Colonic mucosa (tissue), 4 donors: Measurements from ENCODE around the gene FALEC. TPM values are rescaled to one million over a fixed set of nuclear protein-coding genes. Genes with fewer than 3 reads are reported as not detected.

Experiments used
- DNase-seq: peaks from one replicate; pipeline ENCODE4 v3.0.0-alpha.2; 2020
- H3K27ac ChIP-seq: fragments of 200-600 bp; one replicate; pipeline ENCODE4 v1.8.0; 2021
- H3K27me3 ChIP-seq: fragments of 200-600 bp; one replicate; pipeline ENCODE4 v1.8.0; 2021
- H3K36me3 ChIP-seq: fragments of 200-600 bp; one replicate; pipeline ENCODE4 v1.8.0; 2021
- H3K4me1 ChIP-seq: fragments of 200-600 bp; one replicate; pipeline ENCODE4 v1.8.0; 2021; ENCODE audit warnings: mild to moderate bottlenecking
- H3K4me3 ChIP-seq: fragments of 200-600 bp; one replicate; pipeline ENCODE4 v1.8.0; 2021
- H3K9ac ChIP-seq, 2 donors: one replicate each; pipeline ENCODE4 v1.7.0; 2013; ENCODE audit warnings: control low read depth in 2 of 2, low read depth in 2 of 2, low read length in 2 of 2
- H3K9me3 ChIP-seq: fragments of 200-600 bp; one replicate; pipeline ENCODE4 v1.8.0; 2021
- intact Hi-C: fragments of 100-400 bp; cut with DNase I; formaldehyde crosslinking; loops from one replicate; pipeline ENCODE4 v1.14.1; 2022
- total RNA-seq, 2 donors: library from RNA; stranded (reverse); fragmentation: NEBNext Ultra II Directional in 1 of 2; extraction: Animal tissue kit (Norgen Biotek cat#: 25700) in 1 of 2; gene quantifications; one replicate each; pipeline ENCODE4 v1.2.1, GENCODE V29; 2021
- TF ChIP-seq, protein P1 (sequence below): fragments of 200-600 bp; IDR thresholded peaks from one replicate; pipeline ENCODE4 v1.8.0; 2022; ENCODE audit warnings: antibody characterized with exemption, mild to moderate bottlenecking
- donor health status: healthy.
- donor health status: DM: no; HTN: no; CAD: no.
- donor health status: DM: no; HTN: no; CAD: no.

The FALEC gene
- total RNA-seq, 2 donors from 2014 or later: not detected

DNA sequence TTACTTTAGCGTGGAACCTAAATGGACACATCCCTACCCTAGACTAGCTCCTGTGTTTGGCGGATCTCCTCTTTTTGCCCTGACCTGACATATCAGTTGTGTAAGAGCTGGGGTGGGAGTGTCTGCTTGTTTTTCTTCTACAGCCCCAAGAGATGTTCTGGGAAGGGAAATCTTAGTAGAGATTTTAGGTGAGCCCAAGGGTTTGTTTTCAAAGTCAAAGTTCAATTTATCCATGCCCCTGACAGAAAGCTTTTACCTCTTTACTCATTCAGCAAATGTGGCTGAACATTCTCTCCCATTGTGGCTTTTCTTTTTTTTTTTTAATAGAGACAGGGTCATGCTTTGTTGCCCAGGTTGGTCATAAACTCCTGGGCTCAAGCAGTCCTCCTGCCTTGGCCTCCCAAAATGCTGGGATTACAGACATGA, 35.6 kb upstream of the FALEC start:
- H3K27ac ChIP-seq: no peak overlapping the region
- DNase-seq: no peak

GRCh38 chr1:150484431-150484830, 31.1 kb upstream of the FALEC start:
- H3K36me3 ChIP-seq: no peaks in the 10 kb centered on the region
- no peaks in the 10 kb centered on the region for H3K9me3 ChIP-seq
- no peak overlapping the region for H3K9ac ChIP-seq
- H3K27ac ChIP-seq: no peak overlapping the region
- peaks cover 5% of the 10 kb centered on the region for H3K4me1 ChIP-seq
- no peak for DNase-seq
- no peaks in the 10 kb centered on the region for H3K27me3 ChIP-seq
- TF ChIP-seq, protein P1, sequence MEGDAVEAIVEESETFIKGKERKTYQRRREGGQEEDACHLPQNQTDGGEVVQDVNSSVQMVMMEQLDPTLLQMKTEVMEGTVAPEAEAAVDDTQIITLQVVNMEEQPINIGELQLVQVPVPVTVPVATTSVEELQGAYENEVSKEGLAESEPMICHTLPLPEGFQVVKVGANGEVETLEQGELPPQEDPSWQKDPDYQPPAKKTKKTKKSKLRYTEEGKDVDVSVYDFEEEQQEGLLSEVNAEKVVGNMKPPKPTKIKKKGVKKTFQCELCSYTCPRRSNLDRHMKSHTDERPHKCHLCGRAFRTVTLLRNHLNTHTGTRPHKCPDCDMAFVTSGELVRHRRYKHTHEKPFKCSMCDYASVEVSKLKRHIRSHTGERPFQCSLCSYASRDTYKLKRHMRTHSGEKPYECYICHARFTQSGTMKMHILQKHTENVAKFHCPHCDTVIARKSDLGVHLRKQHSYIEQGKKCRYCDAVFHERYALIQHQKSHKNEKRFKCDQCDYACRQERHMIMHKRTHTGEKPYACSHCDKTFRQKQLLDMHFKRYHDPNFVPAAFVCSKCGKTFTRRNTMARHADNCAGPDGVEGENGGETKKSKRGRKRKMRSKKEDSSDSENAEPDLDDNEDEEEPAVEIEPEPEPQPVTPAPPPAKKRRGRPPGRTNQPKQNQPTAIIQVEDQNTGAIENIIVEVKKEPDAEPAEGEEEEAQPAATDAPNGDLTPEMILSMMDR: no peak
- no peak overlapping the region for H3K4me3 ChIP-seq
- intact Hi-C loops: no loop called here

More for the DNA sequence above, 35.6 kb upstream of the FALEC start:
- H3K36me3 ChIP-seq: no peaks in the 10 kb centered on the region
- H3K9ac ChIP-seq: no peak overlapping the region
- H3K4me3 ChIP-seq: no peak overlapping the region
- TF ChIP-seq, protein P1: no peak
- no peaks in the 10 kb centered on the region for H3K27me3 ChIP-seq
- no peaks in the 10 kb centered on the region for H3K9me3 ChIP-seq
- intact Hi-C loops: no loop called here
- peaks cover 7% of the 10 kb centered on the region for H3K4me1 ChIP-seq

DNA sequence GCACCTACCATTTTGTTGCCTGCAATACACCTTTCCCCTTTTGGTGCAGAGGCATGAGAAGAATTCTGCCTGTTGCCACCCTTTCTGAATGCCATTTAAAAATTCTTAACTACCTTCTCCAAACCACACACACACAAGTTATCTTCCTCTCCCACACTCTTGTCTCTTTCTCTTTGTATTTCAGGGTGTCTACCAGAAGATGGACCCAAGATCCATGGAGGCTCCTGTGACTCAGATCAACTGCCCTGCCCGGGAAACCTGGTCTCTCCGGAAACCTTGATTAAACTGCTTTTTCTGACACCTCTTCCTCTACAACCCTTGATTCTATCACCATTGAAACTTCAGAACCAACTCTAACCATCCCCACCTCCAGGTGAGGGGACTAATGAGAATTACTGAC, 30.7 kb upstream of the FALEC start:
- no peaks in the 10 kb centered on the region for H3K27me3 ChIP-seq
- no peaks in the 10 kb centered on the region for H3K36me3 ChIP-seq
- DNase-seq: no peak
- no peak overlapping the region for H3K9ac ChIP-seq
- TF ChIP-seq, protein P1: no peak
- H3K4me1 ChIP-seq: peaks cover 5% of the 10 kb centered on the region
- no peak overlapping the region for H3K4me3 ChIP-seq
- no peak overlapping the region for H3K27ac ChIP-seq
- no peaks in the 10 kb centered on the region for H3K9me3 ChIP-seq
- intact Hi-C loops: no loop called here

- no peaks in the 10 kb centered on the region for H3K9me3 ChIP-seq
- intact Hi-C loops: no loop called here
- H3K9ac ChIP-seq: peak within 1 kb of the TSS; percentile 81 to 92
- H3K36me3 ChIP-seq: peaks cover 1% of the 10 kb centered on the region
- H3K4me3 ChIP-seq: peak within 1 kb of the TSS; percentile 64
- peaks cover 5% of the 10 kb centered on the region for H3K4me1 ChIP-seq
- H3K27ac ChIP-seq: peak within 1 kb of the TSS; percentile 18
- no peaks in the 10 kb centered on the region for H3K27me3 ChIP-seq
- DNase-seq: peak; percentile 98
- TF ChIP-seq, protein P1: no peak
These were observed 28.4 kb upstream of the FALEC start, which contains the start of gene TARS2 for GRCh38 chr1:150486966-150487762. Gene TARS2 (plus strand): TSS chr1:150487419. CDS start chr1:150487451, 32 bp downstream.

- TF ChIP-seq, protein P1: no peak
- peaks cover 5% of the 10 kb centered on the region for H3K4me1 ChIP-seq
- no peaks in the 10 kb centered on the region for H3K9me3 ChIP-seq
- intact Hi-C loops: no loop called here
- H3K27ac ChIP-seq: peak overlapping the region; percentile 18
- no peak for DNase-seq
- no peaks in the 10 kb centered on the region for H3K27me3 ChIP-seq
- peak overlapping the region; percentile 64 for H3K4me3 ChIP-seq
- peaks cover 4% of the 10 kb centered on the region for H3K36me3 ChIP-seq
- peak overlapping the region; percentile 80 to 92 for H3K9ac ChIP-seq
These were observed 27.8 kb upstream of the FALEC start for GRCh38 chr1:150487763-150488115.
